ENCODE measurements around the gene OSBPL5. TPM values are rescaled to one million over a fixed set of nuclear protein-coding genes. Genes with fewer than 3 reads are reported as not detected.

Gene OSBPL5
- total and polyA plus RNA-seq, 3 experiments from 2014 or later, result 2.6 to 8.5 (median 2.7) TPM

DNA sequence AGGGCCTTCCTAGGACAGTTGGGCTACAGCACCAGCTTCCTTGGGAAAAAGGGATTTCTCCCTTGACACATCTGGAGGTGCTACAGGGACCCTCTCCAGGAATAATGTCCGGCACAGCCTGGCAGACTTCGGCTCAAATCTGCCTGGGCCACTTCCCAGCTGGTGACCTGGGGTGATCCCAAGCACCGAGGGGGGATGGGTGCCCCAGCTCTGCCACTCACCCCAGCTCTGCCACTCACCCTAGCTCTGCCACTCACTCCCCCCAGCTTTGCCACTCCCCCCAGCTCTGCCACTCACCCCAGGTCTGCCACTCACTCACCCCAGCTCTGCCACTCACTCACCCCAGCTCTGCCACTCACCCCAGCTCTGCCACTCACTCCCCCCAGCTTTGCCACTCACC is 9.9 kb downstream of the OSBPL5 start:
- Mint-ChIP-seq H3K4me3 (no peak overlapping the region), H3K36me3 (no peaks in the 10 kb centered on the region), H3K9me3 (no peaks in the 10 kb centered on the region), H3K27me3 (peaks cover 4 to 7% of the 10 kb centered on the region in 2 donors), H3K27ac (peak overlapping the region in 2 of 8 donors; percentile 17 to 19), H3K4me1 (peaks cover 0 to 24% (median 0%) of the 10 kb centered on the region in 3 donors)
- no peaks in the 10 kb centered on the region for H3K4me1 ChIP-seq (ENCODE audit: insufficient read depth, low read length)
- CTCF ChIA-PET, result no interaction called here
- H3K9me3 ChIP-seq (ENCODE audit: low read length), result no peaks in the 10 kb centered on the region
- H3K27me3 ChIP-seq (ENCODE audit: insufficient read depth, low read length, poor library complexity, severe bottlenecking), result no peaks in the 10 kb centered on the region
- H3K4me3 ChIP-seq (ENCODE audit: low read length), result no peak overlapping the region
- H3K36me3 ChIP-seq (ENCODE audit: insufficient read depth, low read length), result no peaks in the 10 kb centered on the region
- POLR2A ChIA-PET, result no interaction called here
- H3K27ac ChIP-seq (ENCODE audit: low read depth, low read length), result no peak overlapping the region
- DNase-seq, result no peak

DNA sequence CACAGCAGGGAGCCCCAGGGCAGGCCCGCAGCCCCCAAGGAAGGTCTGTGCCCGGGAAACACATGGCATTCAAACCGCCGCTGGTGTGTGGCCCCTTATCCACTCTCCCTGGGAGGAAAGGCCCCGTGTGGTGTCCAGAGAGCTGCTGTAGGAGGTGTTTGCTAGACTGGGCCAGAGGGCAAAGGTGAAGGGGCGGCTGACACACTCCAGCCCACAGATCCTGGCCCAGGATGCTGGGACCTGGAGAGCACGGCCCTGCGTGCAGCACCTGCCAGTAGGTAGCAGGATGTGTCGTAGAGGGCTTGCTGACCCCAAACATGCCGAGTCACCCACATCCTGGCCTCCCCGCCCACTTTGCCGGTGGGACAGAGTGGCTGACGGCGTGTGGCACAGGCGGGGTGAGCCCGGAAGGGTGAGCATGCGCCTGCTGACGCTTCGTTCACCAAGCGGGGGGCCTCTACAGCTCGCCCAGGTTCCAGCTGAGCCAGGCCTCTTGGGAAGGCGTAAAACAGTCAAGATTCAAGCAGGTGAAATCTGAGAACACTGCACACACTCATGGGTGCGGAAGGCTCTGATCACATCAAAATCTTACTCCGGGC is 11.0 kb downstream of the OSBPL5 start:
- H3K27me3 ChIP-seq (ENCODE audit: insufficient read depth, low read length, poor library complexity, severe bottlenecking), result no peaks in the 10 kb centered on the region
- ChIA-PET POLR2A (no interaction called here), CTCF (no interaction called here)
- no peak overlapping the region for H3K27ac ChIP-seq (ENCODE audit: low read depth, low read length)
- H3K9me3 Mint-ChIP-seq, result no peaks in the 10 kb centered on the region
- no peaks in the 10 kb centered on the region for H3K9me3 ChIP-seq (ENCODE audit: low read length)
- H3K36me3 ChIP-seq (ENCODE audit: insufficient read depth, low read length), result no peaks in the 10 kb centered on the region
- no peak overlapping the region for H3K27ac Mint-ChIP-seq
- H3K4me1 ChIP-seq (ENCODE audit: insufficient read depth, low read length), result no peaks in the 10 kb centered on the region
- no peak overlapping the region for H3K4me3 ChIP-seq (ENCODE audit: low read length)
- H3K4me1 Mint-ChIP-seq, result peaks cover 0 to 25% (median 0%) of the 10 kb centered on the region in 3 donors
- DNase-seq, result peak in 1 of 5 donors; percentile 58
- peaks cover 4 to 11% of the 10 kb centered on the region in 2 donors for H3K27me3 Mint-ChIP-seq
- H3K4me3 Mint-ChIP-seq, result no peak overlapping the region
- no peaks in the 10 kb centered on the region for H3K36me3 Mint-ChIP-seq

DNA sequence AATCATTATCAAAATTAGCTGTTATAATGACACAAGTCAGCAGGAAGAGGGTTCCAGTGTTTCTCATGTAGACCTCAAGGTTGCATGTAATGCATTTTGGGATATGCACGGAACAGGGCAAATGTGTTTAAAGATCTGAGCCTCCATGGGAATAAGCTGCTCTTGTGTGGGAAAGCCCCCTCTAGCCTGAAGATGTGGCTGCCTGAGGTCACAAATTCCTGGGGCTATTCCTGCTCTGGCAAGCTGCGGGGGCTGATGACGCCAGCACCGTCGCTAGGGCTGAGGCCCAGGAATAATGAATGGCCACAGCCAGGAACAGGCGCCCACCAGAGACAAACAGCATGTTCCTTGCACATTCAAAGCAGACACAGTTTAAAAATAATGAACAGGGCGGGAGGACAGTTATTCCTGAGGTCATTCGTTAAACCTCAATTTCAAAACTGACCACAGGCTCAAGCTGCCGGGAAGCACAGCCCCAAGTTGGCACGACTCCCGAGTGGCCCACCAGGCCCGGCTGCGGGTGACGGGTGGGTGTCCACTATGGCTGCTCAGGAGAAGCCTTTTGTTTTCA is 11.7 kb downstream of the OSBPL5 start:
- Histone ChIP-seq H3K27me3 (ENCODE audit: insufficient read depth, low read length, poor library complexity, severe bottlenecking) (no peaks in the 10 kb centered on the region), H3K36me3 (ENCODE audit: insufficient read depth, low read length) (no peaks in the 10 kb centered on the region), H3K4me1 (ENCODE audit: insufficient read depth, low read length) (no peaks in the 10 kb centered on the region), H3K27ac (ENCODE audit: low read depth, low read length) (no peak overlapping the region), H3K9me3 (ENCODE audit: low read length) (no peaks in the 10 kb centered on the region), H3K4me3 (ENCODE audit: low read length) (no peak overlapping the region)
- Mint-ChIP-seq H3K36me3 (no peaks in the 10 kb centered on the region), H3K4me1 (peaks cover 0 to 24% (median 4%) of the 10 kb centered on the region in 3 donors), H3K27me3 (peaks cover 1 to 9% of the 10 kb centered on the region in 2 donors), H3K27ac (no peak overlapping the region), H3K4me3 (no peak overlapping the region), H3K9me3 (no peaks in the 10 kb centered on the region)
- ChIA-PET CTCF (no interaction called here), POLR2A (no interaction called here)
- no peak for DNase-seq

DNA sequence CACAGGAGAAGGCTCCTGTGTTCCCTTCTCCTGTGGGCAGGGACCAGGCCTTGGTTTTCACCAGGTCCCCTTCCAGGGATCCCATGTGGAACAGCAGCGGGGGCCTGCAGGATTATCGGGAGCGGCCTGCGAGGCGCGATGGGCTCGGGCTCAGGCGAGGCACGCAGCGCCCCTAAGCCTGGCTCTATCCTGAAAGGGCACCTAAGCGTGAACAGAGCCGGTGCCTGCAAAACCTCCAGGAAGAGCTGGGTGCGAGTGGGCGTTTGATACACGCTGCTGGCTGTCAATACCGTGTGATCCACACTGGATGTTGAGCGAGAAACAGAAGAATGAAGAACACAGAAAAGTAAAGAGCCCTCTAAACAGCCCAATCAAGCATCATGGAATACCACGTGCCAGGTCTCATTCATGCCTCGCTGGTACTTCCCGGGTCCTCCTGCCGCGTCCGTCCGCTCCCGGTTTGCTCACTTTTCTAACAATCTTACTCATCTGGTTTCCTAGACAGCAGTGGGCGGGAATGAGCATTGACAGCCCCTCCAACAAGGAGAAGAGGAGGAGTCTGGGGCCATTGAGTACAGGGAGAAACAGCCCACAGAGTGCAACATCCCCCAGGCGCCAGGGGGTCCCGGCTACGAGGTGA is 12.5 kb downstream of the OSBPL5 start:
- DNase-seq, result no peak
- Histone ChIP-seq H3K36me3 (ENCODE audit: insufficient read depth, low read length) (no peaks in the 10 kb centered on the region), H3K27me3 (ENCODE audit: insufficient read depth, low read length, poor library complexity, severe bottlenecking) (no peaks in the 10 kb centered on the region), H3K27ac (ENCODE audit: low read depth, low read length) (no peak overlapping the region), H3K4me3 (ENCODE audit: low read length) (no peak overlapping the region), H3K4me1 (ENCODE audit: insufficient read depth, low read length) (no peaks in the 10 kb centered on the region), H3K9me3 (ENCODE audit: low read length) (no peaks in the 10 kb centered on the region)
- peaks cover 0 to 7% of the 10 kb centered on the region in 2 donors for H3K27me3 Mint-ChIP-seq
- ChIA-PET CTCF (no interaction called here), POLR2A (no interaction called here)
- H3K9me3 Mint-ChIP-seq, result no peaks in the 10 kb centered on the region
- no peak overlapping the region for H3K4me3 Mint-ChIP-seq
- peaks cover 0 to 24% (median 5%) of the 10 kb centered on the region in 3 donors for H3K4me1 Mint-ChIP-seq
- no peaks in the 10 kb centered on the region for H3K36me3 Mint-ChIP-seq
- no peak overlapping the region for H3K27ac Mint-ChIP-seq

DNA sequence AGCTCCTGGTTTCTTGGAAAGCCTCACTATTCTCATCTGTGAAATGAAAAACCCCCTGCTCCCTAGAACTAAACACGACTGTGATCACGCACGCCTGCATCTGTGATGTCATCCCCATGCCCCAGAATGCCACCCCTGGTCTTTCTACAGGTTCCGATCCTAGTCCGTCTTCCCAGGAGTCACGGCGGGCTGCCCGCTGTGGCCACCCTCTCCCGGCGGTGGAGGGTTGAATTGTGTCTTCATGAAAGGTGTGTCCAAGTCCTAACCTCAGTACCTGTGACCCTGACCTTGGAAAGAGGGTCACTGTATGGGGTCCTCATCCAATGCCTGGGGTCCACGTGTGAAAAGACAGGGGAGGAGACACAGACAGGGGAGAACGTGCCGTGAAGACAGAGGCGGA is 14.4 kb downstream of the OSBPL5 start:
- Histone ChIP-seq H3K27me3 (ENCODE audit: insufficient read depth, low read length, poor library complexity, severe bottlenecking) (no peaks in the 10 kb centered on the region), H3K36me3 (ENCODE audit: insufficient read depth, low read length) (no peaks in the 10 kb centered on the region), H3K4me3 (ENCODE audit: low read length) (no peak overlapping the region), H3K9me3 (ENCODE audit: low read length) (no peaks in the 10 kb centered on the region), H3K4me1 (ENCODE audit: insufficient read depth, low read length) (no peaks in the 10 kb centered on the region), H3K27ac (ENCODE audit: low read depth, low read length) (no peak overlapping the region)
- Mint-ChIP-seq H3K4me1 (peaks cover 0 to 16% (median 5%) of the 10 kb centered on the region in 3 donors), H3K27ac (peak overlapping the region in 2 of 8 donors; percentile 50 to 54), H3K4me3 (peak overlapping the region in 1 of 7 donors; percentile 54), H3K9me3 (no peaks in the 10 kb centered on the region), H3K27me3 (peaks cover 0 to 7% of the 10 kb centered on the region in 2 donors), H3K36me3 (no peaks in the 10 kb centered on the region)
- DNase-seq, result no peak
- ChIA-PET POLR2A (no interaction called here), CTCF (no interaction called here)

DNA sequence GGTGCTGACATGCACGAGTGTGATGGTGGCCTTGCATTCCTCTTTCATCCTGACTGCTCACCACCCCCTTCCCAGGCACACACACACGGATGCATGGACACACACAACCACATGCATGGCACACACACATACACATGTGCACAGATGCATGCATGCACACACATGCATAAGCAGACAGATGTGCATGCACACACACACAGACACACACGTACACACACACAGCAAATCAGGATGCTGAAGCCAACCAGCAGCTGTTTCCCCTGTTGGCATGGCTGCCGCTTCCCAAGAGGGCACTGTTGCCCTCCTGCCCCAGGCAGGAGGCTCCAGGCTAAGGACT is 15.3 kb downstream of the OSBPL5 start:
- no peaks in the 10 kb centered on the region for H3K4me1 ChIP-seq (ENCODE audit: insufficient read depth, low read length)
- no peaks in the 10 kb centered on the region for H3K36me3 Mint-ChIP-seq
- peaks cover 0 to 15% (median 5%) of the 10 kb centered on the region in 3 donors for H3K4me1 Mint-ChIP-seq
- POLR2A ChIA-PET, result no interaction called here
- H3K36me3 ChIP-seq (ENCODE audit: insufficient read depth, low read length), result no peaks in the 10 kb centered on the region
- CTCF ChIA-PET, result no interaction called here
- no peak overlapping the region for H3K4me3 ChIP-seq (ENCODE audit: low read length)
- H3K27ac ChIP-seq (ENCODE audit: low read depth, low read length), result no peak overlapping the region
- H3K9me3 Mint-ChIP-seq, result no peaks in the 10 kb centered on the region
- H3K27me3 Mint-ChIP-seq, result peaks cover 0 to 7% of the 10 kb centered on the region in 2 donors
- peak overlapping the region in 1 of 7 donors; percentile 14 for H3K4me3 Mint-ChIP-seq
- H3K9me3 ChIP-seq (ENCODE audit: low read length), result no peaks in the 10 kb centered on the region
- H3K27ac Mint-ChIP-seq, result peak overlapping the region in 2 of 8 donors; percentile 73 to 85
- no peaks in the 10 kb centered on the region for H3K27me3 ChIP-seq (ENCODE audit: insufficient read depth, low read length, poor library complexity, severe bottlenecking)
- DNase-seq, result no peak

DNA sequence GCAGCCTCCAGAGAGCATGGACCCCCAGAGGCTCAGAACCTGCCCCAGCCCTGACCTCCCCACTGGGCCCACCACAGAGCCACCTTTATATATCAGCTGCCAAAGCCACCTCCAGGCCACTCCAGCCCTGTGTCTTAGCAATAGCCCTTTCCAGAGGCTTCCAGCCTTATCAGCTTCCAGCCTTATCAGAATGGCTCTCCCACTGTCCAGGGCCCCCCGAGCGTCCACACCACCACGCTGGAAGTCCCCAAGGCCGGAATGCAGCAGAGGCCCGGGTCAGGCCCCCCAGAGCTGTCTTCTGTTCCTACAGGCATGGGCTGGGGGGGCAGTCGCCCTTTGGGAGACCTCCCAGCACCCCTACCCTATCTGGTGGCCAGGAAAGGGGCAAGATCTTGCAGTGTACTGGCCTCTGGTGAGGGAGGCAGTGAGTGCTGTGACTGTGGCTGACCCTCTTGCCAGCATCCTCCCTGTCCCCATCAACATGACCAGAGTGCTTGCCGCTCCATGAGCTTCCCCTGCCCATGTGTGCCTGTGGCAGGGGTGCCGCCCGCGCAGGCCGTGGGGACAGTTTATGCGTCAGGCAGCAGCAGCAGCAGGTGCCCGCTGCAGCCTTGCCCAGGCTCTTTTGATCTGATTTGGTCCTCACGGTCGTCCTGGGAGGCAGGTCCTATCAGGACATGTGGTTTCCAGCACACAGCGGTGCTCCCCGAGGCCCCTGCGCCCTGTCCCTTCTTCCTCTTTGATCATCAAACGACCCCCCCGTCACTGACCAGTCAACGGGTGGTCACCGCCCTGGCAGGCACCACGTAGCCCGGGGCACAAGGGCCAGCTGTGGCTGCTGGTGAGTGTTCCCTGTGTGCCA is 15.9 kb downstream of the OSBPL5 start:
- Histone ChIP-seq H3K27ac (ENCODE audit: low read depth, low read length) (no peak overlapping the region), H3K27me3 (ENCODE audit: insufficient read depth, low read length, poor library complexity, severe bottlenecking) (no peaks in the 10 kb centered on the region), H3K9me3 (ENCODE audit: low read length) (no peaks in the 10 kb centered on the region), H3K36me3 (ENCODE audit: insufficient read depth, low read length) (no peaks in the 10 kb centered on the region), H3K4me3 (ENCODE audit: low read length) (no peak overlapping the region), H3K4me1 (ENCODE audit: insufficient read depth, low read length) (no peaks in the 10 kb centered on the region)
- Mint-ChIP-seq H3K9me3 (no peaks in the 10 kb centered on the region), H3K4me3 (peak overlapping the region in 1 of 7 donors; percentile 14), H3K27me3 (peaks cover 0 to 7% of the 10 kb centered on the region in 2 donors), H3K36me3 (no peaks in the 10 kb centered on the region), H3K27ac (peak overlapping the region in 1 of 8 donors; percentile 73), H3K4me1 (peaks cover 0 to 15% (median 5%) of the 10 kb centered on the region in 3 donors)
- DNase-seq, result no peak
- ChIA-PET CTCF (no interaction called here), POLR2A (no interaction called here)

Measured in CD8-positive, alpha-beta memory T cell (primary cell).